GM19193 (cell line): ENCODE data around the gene UBE2O.

ENCODE experiments used
- POLR2A ChIP-seq: IDR thresholded peaks from 4 replicates; pipeline ENCODE4 v1.6.1; 2011; ENCODE audit not compliant: insufficient read depth, insufficient read length; ENCODE audit errors: extremely low read depth

The UBE2O gene

GRCh38 chr17:76404256-76404655 is 48.7 kb downstream of the UBE2O start:
- TF ChIP-seq POLR2A, result no peak

GRCh38 chr17:76402711-76403110 is 50.2 kb downstream of the UBE2O start:
- no peak for TF ChIP-seq POLR2A

DNA sequence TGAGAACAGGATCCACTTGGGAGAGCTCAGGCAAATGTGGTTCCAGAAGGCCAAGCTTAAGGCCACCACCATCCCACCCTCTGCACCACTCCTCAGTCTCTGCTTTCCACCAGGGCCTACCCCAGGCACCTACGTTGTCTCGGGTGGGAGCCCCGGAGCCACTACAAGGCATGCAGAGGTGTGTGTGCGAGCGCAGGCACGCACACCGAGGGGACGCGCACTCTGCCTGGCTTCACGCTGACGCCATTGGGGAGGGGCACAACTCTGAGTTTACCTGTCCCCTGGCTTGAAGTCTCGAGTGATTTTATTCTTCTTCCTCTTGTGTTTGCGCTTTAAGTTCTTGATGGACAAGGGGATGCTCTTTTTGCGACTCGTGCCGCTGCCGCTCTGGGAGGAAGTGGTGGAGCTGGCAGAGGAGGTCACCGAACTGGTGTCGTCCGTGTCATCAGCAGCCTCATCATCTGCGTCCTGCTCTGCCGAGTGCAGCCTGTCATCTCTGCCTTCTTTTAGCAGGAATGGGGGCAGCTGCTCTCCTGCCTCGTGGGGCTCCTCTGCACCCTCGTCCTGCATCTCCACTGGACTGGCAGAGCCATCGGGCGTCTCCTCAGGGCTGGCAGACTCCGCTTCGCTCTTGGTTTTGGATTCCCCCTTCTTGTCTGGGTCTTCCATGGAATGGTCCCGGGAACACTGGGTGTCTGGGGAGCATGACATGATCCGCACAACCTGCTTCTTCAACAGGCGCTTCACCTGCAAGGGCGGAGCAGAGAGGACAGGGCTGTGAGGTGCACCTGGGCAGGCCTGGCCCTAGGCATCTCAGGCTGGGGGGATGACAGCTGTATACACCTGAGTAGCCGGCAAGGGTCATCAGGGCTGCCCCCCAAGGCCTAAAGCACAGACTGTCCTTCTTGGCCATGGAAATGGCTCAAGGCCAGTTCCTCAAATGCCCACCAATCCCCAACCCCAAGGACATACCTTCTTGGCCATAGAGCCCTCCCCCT is 53.5 kb downstream of the UBE2O start:
- no peak for TF ChIP-seq POLR2A

- TF ChIP-seq POLR2A, result no peak
Observed at GRCh38 chr17:76398523-76399174, 54.3 kb downstream of the UBE2O start.

DNA sequence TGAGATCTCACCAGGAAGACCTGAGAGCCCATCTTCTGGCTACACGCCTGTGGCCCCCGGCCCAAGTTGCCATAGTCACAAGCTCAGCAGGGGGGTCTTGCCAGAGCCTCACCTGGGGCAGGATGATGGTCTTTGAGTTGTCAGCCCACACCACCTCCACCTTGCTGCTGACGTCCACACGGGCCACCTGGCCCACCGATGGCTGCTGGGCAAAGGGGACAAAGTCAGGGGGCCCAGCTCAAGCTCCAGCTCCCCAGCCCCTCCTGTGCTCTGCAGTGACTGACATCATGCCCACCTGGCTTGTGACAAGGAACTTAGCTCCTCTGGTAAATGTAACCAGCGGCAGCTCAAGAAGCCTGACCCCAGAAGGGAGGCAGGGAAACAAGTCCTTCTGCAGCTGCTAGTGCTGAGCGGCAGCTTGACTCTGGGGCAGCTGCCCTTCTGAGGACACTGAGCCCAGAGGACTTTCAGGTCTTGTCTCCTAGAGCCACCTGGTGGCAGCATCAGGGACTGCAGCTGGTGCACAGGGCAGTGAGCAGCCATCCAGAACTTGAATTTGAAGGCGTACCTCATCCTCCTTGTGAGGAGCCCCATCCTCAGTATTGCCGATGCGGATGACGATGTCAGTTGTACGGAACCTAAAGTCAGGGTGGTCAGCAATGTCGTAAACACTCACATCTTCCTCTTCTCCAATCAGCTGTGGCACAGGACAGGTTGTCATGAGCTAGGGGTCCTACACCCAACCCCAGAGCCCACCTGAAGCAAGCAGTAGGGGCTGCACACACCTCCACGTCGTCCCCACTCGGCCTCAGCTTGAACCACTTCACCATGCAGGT is 55.0 kb downstream of the UBE2O start:
- no peak for TF ChIP-seq POLR2A

DNA sequence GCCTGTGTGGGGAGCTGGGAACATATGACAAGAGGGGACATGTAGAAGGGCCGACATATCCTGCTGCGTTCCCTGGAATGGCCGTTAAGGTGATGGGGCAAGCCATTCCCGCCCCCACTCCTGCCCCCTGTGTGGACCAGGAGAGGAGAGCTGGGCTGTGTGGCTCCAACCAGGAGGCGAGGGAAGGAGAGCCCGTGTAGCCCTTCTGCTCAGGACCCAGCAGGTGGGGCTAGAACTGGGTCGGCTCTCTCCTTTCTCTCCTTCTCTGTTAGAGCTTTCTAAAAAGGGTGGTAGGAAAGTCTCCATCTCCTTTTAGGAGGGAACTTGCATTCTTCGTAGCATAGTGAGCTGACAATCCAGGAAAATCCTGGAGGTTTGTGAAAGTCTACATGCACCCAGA is 55.8 kb downstream of the UBE2O start:
- TF ChIP-seq POLR2A, result no peak

DNA sequence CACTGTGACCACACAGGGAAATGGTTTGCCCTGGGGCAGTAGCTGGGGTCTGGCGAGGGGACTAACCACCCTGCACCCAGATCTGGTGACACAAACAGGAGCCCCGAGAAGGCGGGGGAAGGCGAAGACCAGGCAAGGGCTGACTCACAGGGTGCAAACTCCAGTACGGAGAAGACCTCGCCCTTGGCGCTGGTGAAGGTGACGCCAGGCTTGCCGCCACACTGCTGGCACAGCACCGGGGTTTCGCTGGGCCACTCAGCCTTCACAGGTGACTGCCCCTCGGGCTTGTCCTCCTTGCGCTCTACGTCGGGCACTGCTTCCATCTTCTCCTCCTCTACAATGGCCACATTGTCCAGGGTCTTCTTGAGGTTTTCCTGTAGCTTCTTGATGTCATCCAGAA is 57.0 kb downstream of the UBE2O start:
- TF ChIP-seq POLR2A, result no peak

DNA sequence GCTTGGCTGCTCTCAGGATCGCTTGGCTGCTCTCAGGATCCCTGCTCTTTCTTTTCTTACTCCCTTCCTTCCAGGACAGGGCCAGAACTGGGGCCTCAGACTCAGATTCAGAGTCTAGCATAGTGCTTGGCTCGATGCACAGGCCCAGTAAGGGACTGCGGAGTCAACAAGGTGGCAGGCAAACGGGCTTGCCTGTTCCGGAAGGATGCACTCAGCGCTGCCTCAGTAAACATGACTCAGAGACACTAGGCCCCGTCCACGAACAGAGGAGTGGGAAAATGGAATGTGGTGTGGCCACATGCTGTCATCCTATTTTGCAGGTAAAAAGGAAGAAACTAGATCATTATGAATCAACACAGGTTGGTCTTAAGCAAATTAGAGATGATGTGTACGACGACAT is 58.8 kb downstream of the UBE2O start:
- no peak for TF ChIP-seq POLR2A

DNA sequence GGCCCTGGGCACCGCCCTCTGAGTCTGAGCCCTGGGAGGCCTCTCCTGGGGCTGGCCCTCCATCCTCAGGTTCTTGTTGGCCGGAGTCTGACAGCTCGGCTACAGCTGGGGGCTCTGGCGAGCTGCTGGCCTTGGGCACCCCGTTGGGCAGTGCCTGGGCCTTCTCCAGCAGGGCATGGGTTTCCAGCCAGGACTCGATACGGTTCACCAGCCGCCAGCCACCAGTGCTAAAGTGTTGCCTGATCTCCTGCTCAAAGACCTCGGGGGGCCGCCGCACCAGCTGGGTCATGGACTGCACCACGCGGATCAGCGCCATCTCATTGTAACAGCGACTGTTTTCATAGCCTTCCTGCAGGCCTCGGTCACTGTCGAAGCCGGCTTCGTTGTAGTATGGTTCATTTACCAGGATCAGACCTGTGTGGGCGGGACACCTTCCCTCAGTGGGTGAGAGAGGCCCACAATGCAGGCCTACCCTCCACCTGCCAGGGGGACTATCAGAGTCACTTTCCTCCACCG is 61.7 kb downstream of the UBE2O start:
- no peak for TF ChIP-seq POLR2A

- no peak for TF ChIP-seq POLR2A
Observed at GRCh38 chr17:76390003-76390421, 62.9 kb downstream of the UBE2O start.

DNA sequence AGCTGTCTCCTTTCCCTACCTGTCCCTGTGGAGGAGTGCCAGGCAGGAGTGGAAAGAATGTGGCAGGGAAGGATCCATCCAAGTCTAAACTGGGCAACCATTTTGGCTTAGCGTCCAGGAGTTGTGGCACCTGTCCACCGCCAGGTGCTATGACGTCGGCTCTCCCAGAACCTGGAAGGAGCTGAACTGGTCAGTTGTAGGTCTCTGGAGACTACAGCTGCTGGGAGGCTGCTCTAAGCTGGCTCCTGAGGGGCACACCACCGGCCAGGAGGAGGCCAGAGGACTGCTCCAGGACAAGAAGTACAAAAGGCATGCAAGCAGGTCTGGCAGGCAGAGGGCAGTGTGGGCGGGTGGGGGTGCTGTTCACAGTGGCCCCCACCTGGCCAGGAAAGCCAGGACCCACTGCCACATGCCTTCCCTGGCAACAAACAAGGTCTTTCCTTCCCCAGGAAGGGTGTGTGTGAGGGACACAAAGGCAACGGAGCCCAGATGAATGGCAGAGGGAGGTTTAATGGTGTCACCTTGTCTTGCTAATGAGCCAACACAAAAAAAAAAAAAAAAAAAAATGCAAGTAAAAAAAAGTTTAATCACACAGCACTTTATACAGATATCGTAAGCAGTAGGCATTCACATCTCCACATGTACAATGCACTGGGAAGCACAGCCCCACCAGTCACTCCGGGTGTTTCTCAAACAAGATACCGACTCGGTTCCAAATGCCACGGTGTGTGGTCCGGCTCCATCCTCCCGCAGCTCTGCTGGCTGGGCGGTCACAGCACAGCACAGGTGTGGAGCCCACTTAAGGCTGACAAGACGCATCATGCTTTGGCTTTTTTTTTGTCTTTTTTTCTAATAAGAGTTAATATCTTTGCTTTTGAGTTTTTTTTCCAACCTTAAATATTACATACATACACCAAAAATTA is 63.7 kb downstream of the UBE2O start:
- no peak for TF ChIP-seq POLR2A

DNA sequence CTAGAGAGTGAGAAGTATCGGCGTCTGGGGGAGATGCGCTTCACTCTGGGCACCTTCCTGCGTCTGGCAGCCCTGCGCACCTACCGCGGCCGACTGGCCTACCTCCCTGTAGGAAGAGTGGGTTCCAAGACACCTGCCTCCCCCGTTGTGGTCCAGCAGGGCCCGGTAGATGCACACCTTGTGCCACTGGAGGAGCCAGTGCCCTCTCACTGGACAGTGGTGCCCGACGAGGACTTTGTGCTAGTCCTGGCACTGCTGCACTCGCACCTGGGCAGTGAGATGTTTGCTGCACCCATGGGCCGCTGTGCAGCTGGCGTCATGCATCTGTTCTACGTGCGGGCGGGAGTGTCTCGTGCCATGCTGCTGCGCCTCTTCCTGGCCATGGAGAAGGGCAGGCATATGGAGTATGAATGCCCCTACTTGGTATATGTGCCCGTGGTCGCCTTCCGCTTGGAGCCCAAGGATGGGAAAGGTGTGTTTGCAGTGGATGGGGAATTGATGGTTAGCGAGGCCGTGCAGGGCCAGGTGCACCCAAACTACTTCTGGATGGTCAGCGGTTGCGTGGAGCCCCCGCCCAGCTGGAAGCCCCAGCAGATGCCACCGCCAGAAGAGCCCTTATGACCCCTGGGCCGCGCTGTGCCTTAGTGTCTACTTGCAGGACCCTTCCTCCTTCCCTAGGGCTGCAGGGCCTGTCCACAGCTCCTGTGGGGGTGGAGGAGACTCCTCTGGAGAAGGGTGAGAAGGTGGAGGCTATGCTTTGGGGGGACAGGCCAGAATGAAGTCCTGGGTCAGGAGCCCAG is 65.8 kb downstream of the UBE2O start:
- TF ChIP-seq POLR2A, result no peak

DNA sequence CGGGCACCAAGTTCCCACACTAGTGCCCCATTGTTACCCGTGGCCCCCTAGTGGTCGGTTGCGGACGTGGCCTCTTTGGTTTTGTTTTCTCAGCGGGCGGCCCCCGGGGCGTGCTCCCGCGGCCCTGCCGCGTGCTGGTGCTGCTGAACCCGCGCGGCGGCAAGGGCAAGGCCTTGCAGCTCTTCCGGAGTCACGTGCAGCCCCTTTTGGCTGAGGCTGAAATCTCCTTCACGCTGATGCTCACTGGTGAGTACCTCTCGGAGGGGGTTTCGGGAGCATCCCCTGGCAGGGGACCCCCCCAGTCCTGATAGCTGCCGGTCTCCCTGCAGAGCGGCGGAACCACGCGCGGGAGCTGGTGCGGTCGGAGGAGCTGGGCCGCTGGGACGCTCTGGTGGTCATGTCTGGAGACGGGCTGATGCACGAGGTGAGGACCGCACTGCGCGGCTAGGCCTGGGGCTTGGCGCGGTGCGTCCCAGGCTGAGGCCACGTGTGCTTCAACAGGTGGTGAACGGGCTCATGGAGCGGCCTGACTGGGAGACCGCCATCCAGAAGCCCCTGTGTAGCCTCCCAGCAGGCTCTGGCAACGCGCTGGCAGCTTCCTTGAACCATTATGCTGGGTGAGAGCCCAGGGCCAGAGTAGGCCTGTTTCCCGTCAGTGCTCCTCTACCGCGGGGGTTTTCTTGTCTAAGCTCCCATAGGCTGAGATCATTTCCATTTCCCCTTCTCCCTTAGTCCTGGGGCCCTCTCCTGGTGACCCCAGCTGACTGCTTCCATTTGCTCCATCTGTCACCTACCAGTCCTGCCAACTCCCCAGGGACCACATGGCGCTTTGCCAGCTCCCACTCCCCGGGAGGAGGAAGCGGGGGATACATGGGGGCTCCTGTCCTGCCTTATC is 66.8 kb downstream of the UBE2O start:
- no peak for TF ChIP-seq POLR2A
